ENCODE data around the gene ESRRA. TPM values are rescaled to one million over a fixed set of nuclear protein-coding genes. Genes with fewer than 3 reads are reported as not detected.

ESRRA gene
- total and polyA plus RNA-seq, 10 of the 15 experiments (the other 5 are each of a cell fraction or from before 2014, with no cell fraction given) = 0.32 to 48.9 (median 12.6) TPM

GRCh38 chr11:64288353-64288750, 17.0 kb upstream of the ESRRA start:
- BruUV-seq (replicated peaks) = no TSS peak
- CTCF ChIA-PET = interaction anchor here (1.3 to 2.3 kb wide), 2 partner anchors 12 to 84 kb away, joined by 4 to 7 read pairs; partner anchors contain the start of gene CATSPERZ
- POLR2A ChIA-PET = no interaction called here
- no peak overlapping the region for H2AFZ ChIP-seq (ENCODE audit: control insufficient read depth, low read depth, low read length)
- DNase-seq (ENCODE audit: low read depth, low spot score) = no peak
- H3K4me1 ChIP-seq (ENCODE audit: control insufficient read depth, insufficient read depth, low read length) = peaks cover 7% of the 10 kb centered on the region
- H3K4me3 ChIP-seq = no peak overlapping the region
- no peak overlapping the region for H3K27ac ChIP-seq (ENCODE audit: control insufficient read depth, insufficient read depth)
- no peak overlapping the region for H3K9ac ChIP-seq (ENCODE audit: control insufficient read depth, insufficient read depth, low read length)
- H4K20me1 ChIP-seq (ENCODE audit: control insufficient read depth, insufficient read depth) = no peaks in the 10 kb centered on the region; the same call in 1 of the 2 replicates
- peaks cover 0 to 2% of the 10 kb centered on the region in 2 experiments; a peak in 2 of 4 replicates for H3K36me3 ChIP-seq (ENCODE audit: control insufficient read depth in 2 of 2, insufficient read depth in 2 of 2, low read length in 1 of 2)
- intact Hi-C loops (cut with micrococcal nuclease; ENCODE audit: unreplicated experiment) = no loop called here
- SMC1A ChIA-PET (ENCODE audit: uncharacterized antibody, unreplicated experiment) = no interaction called here
- WGBS (ENCODE audit: insufficient coverage, insufficient replicate concordance, low lambda C conversion rate, missing lambda C conversion rate) = 56% methylated on average over 9 of the region's 9 CpGs
- no peak overlapping the region for H3K4me2 ChIP-seq (ENCODE audit: control insufficient read depth, insufficient read depth)
- no peaks in the 10 kb centered on the region for H3K9me3 ChIP-seq (replicated peaks; ENCODE audit: control insufficient read depth, insufficient read depth, low read length)
- peaks cover 3 to 10% of the 10 kb centered on the region in 2 experiments for H3K27me3 ChIP-seq (replicated peaks in 1 of 2; ENCODE audit: control insufficient read depth in 2 of 2, insufficient read depth in 2 of 2, low read length in 1 of 2)
- no peak for ATAC-seq
- FAIRE-seq = no peak
- H3K79me2 ChIP-seq (ENCODE audit: control insufficient read depth, insufficient read depth, low read length) = peaks cover 15% of the 10 kb centered on the region
- RAD21 ChIA-PET (ENCODE audit: unreplicated experiment) = no interaction called here
- in situ Hi-C loops (cut with MboI) = no loop called here
- TF ChIP-seq STAT1 (conservative IDR thresholded peaks at IDR 0.05) = no peak
- TF ChIP-seq NBN (IDR thresholded peaks at IDR 0.05) = no peak
- TF ChIP-seq FOXK2 (IDR thresholded peaks at IDR 0.05) = no peak
- no peak for TF ChIP-seq DPF2 (IDR thresholded peaks at IDR 0.05)
- TF ChIP-seq MTA2 (IDR thresholded peaks at IDR 0.05; ENCODE audit: low read depth) = no peak
- no peak for TF ChIP-seq ZBTB40 (IDR thresholded peaks at IDR 0.05; ENCODE audit: borderline replicate concordance)
- no peak for TF ChIP-seq RAD51 (IDR thresholded peaks at IDR 0.05)
- no peak for TF ChIP-seq ASH2L (IDR thresholded peaks at IDR 0.05; ENCODE audit: borderline replicate concordance, low read depth)
- no peak for TF ChIP-seq TCF12 (IDR thresholded peaks at IDR 0.05; ENCODE audit: low read depth, low read length)
- TF ChIP-seq RELA (IDR thresholded peaks at IDR 0.05; ENCODE audit: borderline replicate concordance, partially characterized antibody) = no peak
- no peak for TF ChIP-seq RBBP5 (conservative IDR thresholded peaks at IDR 0.05)
- TF ChIP-seq ZBED1 (IDR thresholded peaks at IDR 0.05; ENCODE audit: borderline replicate concordance) = no peak
- no peak for TF ChIP-seq SRF (IDR thresholded peaks at IDR 0.05; ENCODE audit: low read depth in 2 of 2, low read length in 2 of 2)
- no peak for TF ChIP-seq REST (IDR thresholded peaks at IDR 0.05; ENCODE audit: low read depth, low read length)
- no peak for TF ChIP-seq CTCF (IDR thresholded peaks at IDR 0.05 in 2 of 3, conservative IDR thresholded peaks at IDR 0.05 in 1 of 3; ENCODE audit: control insufficient read depth in 2 of 3, extremely low read depth in 1 of 3, insufficient read depth in 1 of 3, low read depth in 3 of 3, low read length in 3 of 3)
